ENCODE measurements around the gene TAF6. TPM values are rescaled to one million over a fixed set of nuclear protein-coding genes. Genes with fewer than 3 reads are reported as not detected.
"Not testable (repeated sequence)": the region's sequence is repeated elsewhere in the genome, so short reads cannot be mapped to it uniquely, and the experiment has no call there.

Gene TAF6
- polyA plus RNA-seq, 1 donor, result 36.1 TPM

DNA sequence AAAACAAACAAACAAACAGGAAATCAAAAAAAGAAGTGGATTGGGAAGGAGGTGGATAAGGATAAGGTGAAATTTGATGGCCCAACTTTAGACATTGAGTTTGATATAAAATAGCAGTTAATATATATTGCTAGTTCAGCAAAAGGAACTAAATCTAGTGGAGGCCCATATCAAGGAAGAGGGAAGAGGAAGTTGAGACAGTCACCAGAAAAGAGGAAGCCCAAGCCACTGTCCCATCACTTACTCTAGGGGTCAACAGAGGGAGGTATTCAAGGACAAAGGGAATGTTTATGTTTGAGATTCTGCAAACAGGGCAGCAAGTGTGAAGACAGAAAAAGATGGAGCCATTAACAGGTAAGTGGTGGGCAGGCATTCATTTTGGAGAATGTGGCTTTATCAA is 33.2 kb upstream of the TAF6 start:
- H3K27ac ChIP-seq (ENCODE audit: low read length), result no peak overlapping the region
- DNase-seq, result no peak
- no peaks in the 10 kb centered on the region for H3K27me3 ChIP-seq (ENCODE audit: control insufficient read depth, insufficient read depth, low read length)
- H3K4me1 ChIP-seq (ENCODE audit: control insufficient read depth, insufficient read depth, low read length), result peaks cover 67% of the 10 kb centered on the region
- H3K9me3 ChIP-seq (ENCODE audit: control insufficient read depth, low read depth, low read length), result no peaks in the 10 kb centered on the region
- H3K36me3 ChIP-seq (ENCODE audit: control insufficient read depth, insufficient read depth, low read length), result peaks cover 44% of the 10 kb centered on the region
- no peak overlapping the region for H3K4me3 ChIP-seq (ENCODE audit: low read length)

DNA sequence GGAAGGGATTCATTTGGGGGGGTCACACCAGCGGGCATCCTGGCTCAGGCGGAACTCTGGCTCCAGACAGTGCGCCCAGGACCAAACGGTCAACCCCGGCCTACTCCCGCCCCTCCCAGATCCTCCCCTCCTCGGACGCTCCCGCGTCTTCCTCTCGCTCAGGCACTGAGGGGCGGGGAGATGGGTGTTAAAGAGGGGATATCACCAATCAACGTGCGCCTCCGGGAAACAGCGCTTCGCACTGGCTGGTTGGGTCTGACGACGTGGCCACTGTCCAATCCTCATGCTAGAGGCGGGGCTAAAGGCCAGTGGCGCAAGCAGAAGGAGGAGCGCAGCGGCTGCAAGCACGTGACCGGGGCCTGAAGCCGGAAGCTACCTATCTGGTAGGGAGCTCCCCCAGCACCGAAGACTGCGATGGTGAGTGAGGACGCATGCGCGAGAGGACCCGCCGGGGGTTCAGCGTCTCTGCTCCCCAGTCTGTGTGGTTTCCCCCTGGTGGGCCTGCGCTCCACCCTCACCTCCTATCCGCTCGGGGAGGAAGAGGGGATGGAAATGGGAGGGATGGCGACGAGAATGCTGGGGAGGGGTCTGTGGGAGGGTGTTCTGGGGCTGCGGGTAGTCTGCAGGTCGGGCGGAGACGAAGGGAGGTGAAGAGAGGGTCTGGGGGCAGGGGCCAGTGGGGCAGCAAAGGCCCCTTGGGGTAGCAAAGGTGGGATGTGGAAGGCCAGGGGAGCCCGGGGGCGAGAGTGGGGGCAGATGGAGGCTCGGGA is 29.6 kb upstream of the TAF6 start, which contains the start of gene LAMTOR4:
Gene LAMTOR4, plus strand, starts transcription at position 360 of the 770 bp plus-strand sequence. Its CDS starts 55 bp downstream, at position 415.
- no peaks in the 10 kb centered on the region for H3K27me3 ChIP-seq (ENCODE audit: control insufficient read depth, insufficient read depth, low read length)
- peak within 1 kb of the TSS; percentile 76 for H3K27ac ChIP-seq (ENCODE audit: low read length)
- WGBS (ENCODE audit: insufficient coverage, low lambda C conversion rate), result no CpG with 5 or more reads among the region's 46 CpGs
- DNase-seq, result peak; percentile 99 to 100
- peak within 1 kb of the TSS; percentile 95 for H3K4me3 ChIP-seq (ENCODE audit: low read length)
- peaks cover 14% of the 10 kb centered on the region for H3K36me3 ChIP-seq (ENCODE audit: control insufficient read depth, insufficient read depth, low read length)
- no peaks in the 10 kb centered on the region for H3K9me3 ChIP-seq (ENCODE audit: control insufficient read depth, low read depth, low read length)
- peaks cover 34% of the 10 kb centered on the region for H3K4me1 ChIP-seq (ENCODE audit: control insufficient read depth, insufficient read depth, low read length)

DNA sequence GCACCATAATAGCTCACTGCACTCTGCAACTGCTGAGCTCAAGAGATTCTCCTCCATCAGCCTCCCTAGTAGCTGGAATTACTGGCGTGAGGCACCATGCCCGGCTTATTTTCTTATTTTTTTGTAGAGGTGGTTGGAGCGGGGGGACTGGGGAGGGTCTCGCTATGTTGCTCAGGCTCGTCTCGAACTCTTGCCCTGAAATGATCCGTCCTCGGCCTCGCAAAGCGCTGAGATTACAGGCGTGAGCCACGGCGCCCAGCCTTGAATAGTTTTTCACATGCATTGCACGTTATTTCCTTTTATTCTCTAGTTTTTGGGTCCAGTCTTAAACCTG is 29.0 kb upstream of the TAF6 start:
- no CpG with 5 or more reads among the region's 14 CpGs for WGBS (ENCODE audit: insufficient coverage, low lambda C conversion rate)
- H3K27ac ChIP-seq (ENCODE audit: low read length), result peak overlapping the region; percentile 76
- H3K27me3 ChIP-seq (ENCODE audit: control insufficient read depth, insufficient read depth, low read length), result no peaks in the 10 kb centered on the region
- peaks cover 9% of the 10 kb centered on the region for H3K36me3 ChIP-seq (ENCODE audit: control insufficient read depth, insufficient read depth, low read length)
- no peak for DNase-seq
- no peaks in the 10 kb centered on the region for H3K9me3 ChIP-seq (ENCODE audit: control insufficient read depth, low read depth, low read length)
- H3K4me3 ChIP-seq (ENCODE audit: low read length), result peak overlapping the region; percentile 95
- peaks cover 29% of the 10 kb centered on the region for H3K4me1 ChIP-seq (ENCODE audit: control insufficient read depth, insufficient read depth, low read length)

DNA sequence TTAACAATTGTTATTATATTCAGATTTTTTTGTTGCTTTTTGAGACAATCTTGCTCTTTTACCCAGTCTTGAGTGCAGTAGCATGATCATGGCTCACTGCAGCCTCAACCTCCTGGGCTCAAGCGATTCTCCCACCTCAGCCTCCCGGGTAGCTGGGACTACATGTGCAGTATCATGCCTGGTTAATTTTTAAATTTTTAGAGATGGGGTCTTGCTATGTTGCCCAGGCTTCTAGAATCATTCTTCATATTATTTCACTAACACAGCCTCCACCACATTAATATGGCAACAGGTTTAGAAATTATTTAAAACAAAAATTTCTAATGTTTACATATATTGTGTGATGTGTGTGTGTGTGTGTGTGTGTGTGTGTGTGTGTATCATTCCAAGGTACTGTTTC is 28.1 kb upstream of the TAF6 start:
- no CpG with 5 or more reads among the region's 2 CpGs for whole genome bisulfite sequencing (ENCODE audit: insufficient coverage, low lambda C conversion rate)
- no peak overlapping the region for H3K4me3 ChIP-seq (ENCODE audit: low read length)
- peaks cover 4% of the 10 kb centered on the region for H3K36me3 ChIP-seq (ENCODE audit: control insufficient read depth, insufficient read depth, low read length)
- no peaks in the 10 kb centered on the region for H3K27me3 ChIP-seq (ENCODE audit: control insufficient read depth, insufficient read depth, low read length)
- peaks cover 24% of the 10 kb centered on the region for H3K4me1 ChIP-seq (ENCODE audit: control insufficient read depth, insufficient read depth, low read length)
- H3K27ac ChIP-seq (ENCODE audit: low read length), result no peak overlapping the region
- DNase-seq, result no peak
- no peaks in the 10 kb centered on the region for H3K9me3 ChIP-seq (ENCODE audit: control insufficient read depth, low read depth, low read length)

DNA sequence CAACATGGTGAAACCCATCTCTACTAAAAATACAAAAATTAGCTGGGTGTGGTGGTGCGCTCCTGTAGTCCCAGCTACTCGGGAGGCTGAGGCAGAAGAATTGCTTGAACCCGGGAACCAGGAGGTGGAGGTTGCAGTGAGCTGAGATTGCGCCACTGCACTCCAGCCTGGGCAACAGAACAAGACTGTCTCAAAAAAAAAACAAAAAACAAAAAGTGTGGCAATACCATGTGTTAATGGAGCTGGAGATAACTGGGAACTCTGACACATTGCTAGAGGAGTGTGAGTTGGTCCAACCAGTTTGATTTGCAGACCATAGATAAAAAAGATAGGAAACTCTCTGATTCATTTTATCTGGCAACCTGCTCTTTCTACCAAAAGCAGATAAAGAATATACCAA is 27.2 kb upstream of the TAF6 start:
- DNase-seq; H3K4me3 ChIP-seq (ENCODE audit: low read length); H3K27me3 ChIP-seq (ENCODE audit: control insufficient read depth, insufficient read depth, low read length); H3K36me3 ChIP-seq (ENCODE audit: control insufficient read depth, insufficient read depth, low read length); H3K27ac ChIP-seq (ENCODE audit: low read length); H3K9me3 ChIP-seq (ENCODE audit: control insufficient read depth, low read depth, low read length): not testable (repeated sequence)
- peaks cover 21% of the 10 kb centered on the region for H3K4me1 ChIP-seq (ENCODE audit: control insufficient read depth, insufficient read depth, low read length)
- no CpG with 5 or more reads among the region's 4 CpGs for WGBS (ENCODE audit: insufficient coverage, low lambda C conversion rate)

DNA sequence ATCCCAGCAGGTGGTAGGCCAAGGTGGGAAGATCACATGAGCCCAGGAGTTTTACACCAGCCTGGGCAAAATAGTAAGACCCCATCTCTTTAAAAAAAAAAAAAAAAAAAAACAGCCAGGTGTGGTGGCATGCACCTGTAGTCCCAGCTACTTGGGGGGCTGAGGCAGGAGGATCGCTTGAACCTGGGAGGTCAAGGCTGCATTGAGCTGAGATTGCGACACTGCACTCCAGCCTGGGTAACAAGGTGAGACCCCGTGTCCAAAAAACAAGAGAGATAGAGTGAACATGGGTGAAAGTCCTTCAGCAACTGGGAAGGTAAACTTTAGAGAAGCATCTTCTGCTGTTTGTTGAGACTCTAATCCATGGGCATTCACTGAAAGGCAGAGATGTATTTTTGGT is 23.3 kb upstream of the TAF6 start:
- Histone ChIP-seq H3K4me3 (ENCODE audit: low read length) (no peak overlapping the region), H3K4me1 (ENCODE audit: control insufficient read depth, insufficient read depth, low read length) (peaks cover 6% of the 10 kb centered on the region), H3K9me3 (ENCODE audit: control insufficient read depth, low read depth, low read length) (no peaks in the 10 kb centered on the region), H3K36me3 (ENCODE audit: control insufficient read depth, insufficient read depth, low read length) (no peaks in the 10 kb centered on the region), H3K27me3 (ENCODE audit: control insufficient read depth, insufficient read depth, low read length) (no peaks in the 10 kb centered on the region), H3K27ac (ENCODE audit: low read length) (peak overlapping the region; percentile 32)
- no CpG with 5 or more reads among the region's 3 CpGs for WGBS (ENCODE audit: insufficient coverage, low lambda C conversion rate)
- no peak for DNase-seq

DNA sequence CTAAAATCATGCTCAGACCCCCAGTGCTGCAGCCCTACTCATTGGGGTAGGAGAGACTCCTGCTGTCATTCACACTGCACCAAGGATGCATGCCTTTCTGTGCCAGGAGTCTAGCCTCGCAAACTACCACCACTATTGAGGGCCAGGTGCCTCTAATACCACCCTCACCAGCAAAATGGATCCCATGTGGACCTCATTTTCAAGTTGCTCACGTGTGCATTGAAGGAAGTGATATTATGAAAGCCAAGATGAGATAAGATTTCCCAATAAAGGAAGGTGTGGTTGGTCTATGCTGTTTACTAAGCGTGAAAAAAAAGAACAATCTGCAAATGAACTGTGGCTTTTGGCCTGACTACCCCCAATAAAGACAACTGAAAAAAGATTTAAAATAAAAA is 22.4 kb upstream of the TAF6 start:
- Histone ChIP-seq H3K9me3 (ENCODE audit: control insufficient read depth, low read depth, low read length) (no peaks in the 10 kb centered on the region), H3K27me3 (ENCODE audit: control insufficient read depth, insufficient read depth, low read length) (no peaks in the 10 kb centered on the region), H3K27ac (ENCODE audit: low read length) (peak overlapping the region; percentile 68), H3K4me3 (ENCODE audit: low read length) (no peak overlapping the region), H3K36me3 (ENCODE audit: control insufficient read depth, insufficient read depth, low read length) (no peaks in the 10 kb centered on the region), H3K4me1 (ENCODE audit: control insufficient read depth, insufficient read depth, low read length) (peaks cover 6% of the 10 kb centered on the region)
- no CpG with 5 or more reads among the region's 3 CpGs for WGBS (ENCODE audit: insufficient coverage, low lambda C conversion rate)
- DNase-seq, result peak; percentile 52 to 76

DNA sequence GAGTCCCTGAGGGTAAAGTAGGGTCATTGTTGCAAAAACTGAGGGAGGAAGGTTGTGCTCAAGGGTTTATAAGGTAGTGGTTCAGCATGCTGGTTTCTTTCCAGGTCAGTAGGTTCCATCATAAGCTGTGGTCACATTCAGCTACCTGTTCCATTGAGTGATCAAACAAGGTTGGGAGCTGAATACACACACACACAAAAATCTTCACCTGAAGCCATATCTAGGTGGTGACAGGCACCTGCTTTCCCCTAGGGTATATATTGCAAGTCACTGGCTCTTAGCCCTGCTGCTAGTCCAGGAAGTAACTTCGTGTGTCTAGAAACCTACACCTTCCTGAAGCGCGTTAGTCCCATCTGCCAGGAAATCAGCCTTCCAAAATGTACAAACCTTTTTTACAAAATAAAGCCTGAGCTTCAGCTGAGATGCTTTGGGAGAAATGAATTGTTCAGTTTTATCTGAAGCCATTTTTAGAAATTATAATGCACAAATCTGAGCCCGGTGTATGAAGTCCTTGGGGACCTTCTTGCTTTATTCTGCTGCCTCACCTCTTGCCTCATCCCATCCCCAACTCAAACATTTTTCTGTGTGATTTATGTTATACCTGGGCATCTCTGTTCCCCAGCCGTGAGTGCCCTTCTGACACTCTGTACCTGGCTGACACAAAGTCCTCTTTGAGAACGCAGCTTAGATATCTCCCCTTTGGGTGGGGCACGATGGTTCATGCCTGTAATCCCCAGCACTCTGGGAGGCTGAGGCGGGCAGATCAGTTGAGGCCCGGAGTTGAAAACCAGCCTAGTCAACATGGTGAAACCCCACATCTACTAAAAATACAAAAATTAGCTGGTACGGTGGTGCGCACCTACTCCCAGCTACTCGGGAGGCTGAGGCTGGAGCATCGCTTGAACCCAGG is 18.9 kb upstream of the TAF6 start:
- H3K4me1 ChIP-seq (ENCODE audit: control insufficient read depth, insufficient read depth, low read length), result peaks cover 6% of the 10 kb centered on the region
- no peaks in the 10 kb centered on the region for H3K9me3 ChIP-seq (ENCODE audit: control insufficient read depth, low read depth, low read length)
- no peak overlapping the region for H3K27ac ChIP-seq (ENCODE audit: low read length)
- no peak for DNase-seq
- 100% methylated on average over 1 of the region's 13 CpGs for WGBS (ENCODE audit: insufficient coverage, low lambda C conversion rate)
- H3K4me3 ChIP-seq (ENCODE audit: low read length), result no peak overlapping the region
- H3K36me3 ChIP-seq (ENCODE audit: control insufficient read depth, insufficient read depth, low read length), result no peaks in the 10 kb centered on the region
- H3K27me3 ChIP-seq (ENCODE audit: control insufficient read depth, insufficient read depth, low read length), result no peaks in the 10 kb centered on the region

DNA sequence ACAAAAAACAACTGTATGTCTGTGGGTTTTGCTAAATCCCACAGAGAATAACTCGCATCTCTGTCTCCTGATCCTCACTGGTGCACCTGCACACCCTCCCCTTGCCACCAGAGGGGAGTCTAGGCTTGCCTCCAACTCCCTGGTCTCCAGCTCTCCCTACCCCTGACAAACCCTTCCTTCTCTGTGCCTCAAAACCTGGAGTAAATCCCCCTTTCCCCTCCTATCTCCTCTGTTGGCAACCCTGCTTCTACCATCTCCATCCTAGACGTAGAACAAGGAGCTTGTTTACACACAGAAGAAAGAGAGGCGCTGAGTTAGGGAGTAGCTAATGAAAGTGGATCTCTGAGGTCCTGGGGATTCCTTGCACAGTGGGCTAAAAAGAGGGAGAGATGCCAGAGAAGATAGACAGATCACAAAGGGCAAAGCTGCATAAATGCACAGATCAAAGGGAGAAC is 13.6 kb upstream of the TAF6 start:
- DNase-seq, result peak in 1 of 2 donors; percentile 42
- H3K4me3 ChIP-seq (ENCODE audit: low read length), result no peak overlapping the region
- no peaks in the 10 kb centered on the region for H3K36me3 ChIP-seq (ENCODE audit: control insufficient read depth, insufficient read depth, low read length)
- no peaks in the 10 kb centered on the region for H3K27me3 ChIP-seq (ENCODE audit: control insufficient read depth, insufficient read depth, low read length)
- H3K27ac ChIP-seq (ENCODE audit: low read length), result no peak overlapping the region
- H3K9me3 ChIP-seq (ENCODE audit: control insufficient read depth, low read depth, low read length), result no peaks in the 10 kb centered on the region
- H3K4me1 ChIP-seq (ENCODE audit: control insufficient read depth, insufficient read depth, low read length), result peaks cover 17% of the 10 kb centered on the region
- WGBS (ENCODE audit: insufficient coverage, low lambda C conversion rate), result no CpG with 5 or more reads among the region's 3 CpGs

DNA sequence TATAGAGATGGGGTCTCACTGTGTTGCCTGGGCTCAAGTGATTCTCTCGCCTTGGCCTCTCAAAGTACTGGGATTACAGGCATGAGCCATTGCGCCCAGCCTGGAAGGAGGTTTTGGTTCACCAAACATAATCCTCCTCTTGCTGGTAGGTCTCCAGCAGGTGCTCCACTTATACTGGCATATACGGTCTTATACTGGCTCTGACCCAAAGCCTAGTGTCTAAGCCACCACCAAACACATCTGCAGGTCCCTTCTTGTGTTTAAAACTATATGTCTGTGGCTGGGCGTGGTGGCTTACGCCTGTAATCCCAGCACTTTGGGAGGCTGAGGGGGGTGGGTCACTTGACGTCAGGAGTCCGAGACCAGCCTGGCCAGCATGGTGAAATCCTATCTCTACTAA is 13.0 kb upstream of the TAF6 start:
- no CpG with 5 or more reads among the region's 7 CpGs for WGBS (ENCODE audit: insufficient coverage, low lambda C conversion rate)
- Histone ChIP-seq H3K27ac (ENCODE audit: low read length) (no peak overlapping the region), H3K9me3 (ENCODE audit: control insufficient read depth, low read depth, low read length) (no peaks in the 10 kb centered on the region), H3K4me1 (ENCODE audit: control insufficient read depth, insufficient read depth, low read length) (peaks cover 17% of the 10 kb centered on the region), H3K27me3 (ENCODE audit: control insufficient read depth, insufficient read depth, low read length) (no peaks in the 10 kb centered on the region), H3K36me3 (ENCODE audit: control insufficient read depth, insufficient read depth, low read length) (no peaks in the 10 kb centered on the region), H3K4me3 (ENCODE audit: low read length) (no peak overlapping the region)
- no peak for DNase-seq
